NCI-H748 treated with DMSO at 0.1 percent for 48 hours (cell line): Measurements from ENCODE around the gene RPLP2.

Experiments used
- DNase-seq: peaks from one replicate; lab custom pipeline; 2025; lab: John Stamatoyannopoulos, UW

Gene RPLP2

DNA sequence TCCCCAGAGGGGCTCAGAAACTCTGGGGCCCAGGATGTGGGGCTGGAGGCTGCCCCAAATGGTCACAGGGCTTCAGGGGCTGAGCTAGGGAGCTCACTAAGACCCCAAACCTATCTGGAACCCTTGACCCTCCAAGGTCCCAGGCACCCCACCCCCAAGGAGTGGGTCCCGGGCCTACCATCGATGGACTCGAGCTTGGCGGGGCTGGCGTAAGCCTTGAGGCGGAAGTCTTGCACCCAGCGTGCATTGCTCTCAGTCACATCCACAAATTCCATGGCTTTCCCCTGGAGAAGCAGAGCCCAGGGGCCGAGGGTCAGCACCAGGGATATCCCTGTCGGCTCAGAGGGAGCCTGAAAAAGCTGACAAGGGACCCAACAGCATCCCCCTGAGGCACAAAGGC is 35.9 kb upstream of the RPLP2 start:
- DNase-seq = no peak

DNA sequence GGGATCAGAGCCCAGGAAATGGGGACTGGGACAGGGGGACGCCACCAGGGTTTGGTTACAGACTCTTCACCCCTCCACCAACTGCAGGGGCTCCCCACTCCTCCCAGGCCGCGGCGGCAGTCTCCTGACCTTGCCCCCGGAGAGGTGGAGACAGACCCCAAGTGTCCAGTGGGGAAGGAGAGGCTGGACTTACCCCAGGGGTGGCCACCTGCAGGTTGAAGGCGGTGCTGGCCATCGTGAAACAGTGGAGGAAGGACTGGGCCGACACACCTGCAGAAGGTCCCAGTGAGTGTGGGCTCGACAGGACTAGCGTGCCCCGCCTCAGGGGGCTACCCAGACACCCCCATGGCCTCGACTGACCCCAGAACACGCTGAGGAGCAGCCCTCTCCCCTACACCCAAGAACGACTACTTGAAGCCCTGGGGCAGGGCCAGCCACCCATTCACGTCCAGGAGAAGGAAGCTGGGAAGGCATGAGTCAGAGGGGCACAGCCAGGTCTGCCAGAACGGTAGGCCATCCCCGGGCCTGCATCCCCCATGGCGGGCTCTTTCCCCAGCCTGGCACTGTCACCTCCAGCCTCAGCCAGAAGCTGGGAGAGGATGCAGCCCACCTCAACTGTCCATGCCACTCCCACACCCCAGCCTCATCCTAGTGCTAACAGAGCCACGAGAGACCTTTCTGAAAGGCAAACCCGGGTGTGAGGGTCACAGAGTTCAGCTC is 34.7 kb upstream of the RPLP2 start:
- no peak for DNase-seq

DNA sequence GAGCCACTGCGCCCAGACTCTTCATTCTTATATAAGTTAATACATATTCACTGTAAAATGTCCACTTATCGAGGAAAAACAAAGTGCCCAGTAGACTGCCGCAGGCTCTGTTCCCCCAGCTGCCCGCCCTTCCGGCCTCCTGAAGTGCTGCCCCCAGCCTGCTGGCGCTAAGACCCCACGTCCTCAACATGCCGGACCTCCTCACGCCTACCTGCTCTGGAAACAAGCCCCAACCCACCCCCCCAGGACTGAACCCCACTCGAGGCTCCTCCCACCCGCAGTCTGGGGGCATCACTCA is 33.6 kb upstream of the RPLP2 start:
- DNase-seq = no peak

DNA sequence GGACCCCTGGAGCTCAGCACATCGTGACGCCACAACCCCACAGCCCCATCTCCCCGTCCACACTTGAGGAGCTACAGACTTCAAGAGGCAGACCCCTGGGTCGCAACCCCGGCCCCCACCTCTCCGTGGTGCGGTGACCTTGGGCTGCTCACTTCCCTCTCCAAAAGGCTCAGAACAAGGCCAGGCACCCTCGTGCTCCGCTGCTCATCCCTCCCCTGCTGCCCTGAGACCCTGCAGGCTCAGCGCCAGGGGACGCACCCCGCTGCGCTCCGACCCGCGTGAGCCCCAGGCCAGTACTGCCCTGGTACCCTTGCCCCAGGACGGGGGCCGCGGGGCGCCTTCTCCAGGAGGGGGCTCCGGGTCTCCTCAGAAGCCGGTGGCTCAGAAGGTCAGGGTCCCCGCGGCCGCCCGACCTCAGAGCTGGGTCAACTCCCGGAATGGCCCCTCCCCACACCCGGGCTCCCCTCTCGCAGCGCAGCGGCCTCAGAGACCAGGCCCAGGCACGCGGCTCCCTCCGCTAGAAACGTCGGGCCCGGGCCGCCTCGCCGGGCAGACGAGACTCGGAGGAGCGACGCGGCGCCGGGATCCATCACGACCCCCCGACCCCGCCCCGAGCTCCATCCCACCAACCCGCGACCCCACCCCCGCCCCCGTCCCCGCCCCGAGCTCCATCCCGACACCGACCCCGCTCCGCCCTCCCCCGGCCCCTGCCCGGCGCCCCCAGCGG is 33.0 kb upstream of the RPLP2 start:
- no peak for DNase-seq

DNA sequence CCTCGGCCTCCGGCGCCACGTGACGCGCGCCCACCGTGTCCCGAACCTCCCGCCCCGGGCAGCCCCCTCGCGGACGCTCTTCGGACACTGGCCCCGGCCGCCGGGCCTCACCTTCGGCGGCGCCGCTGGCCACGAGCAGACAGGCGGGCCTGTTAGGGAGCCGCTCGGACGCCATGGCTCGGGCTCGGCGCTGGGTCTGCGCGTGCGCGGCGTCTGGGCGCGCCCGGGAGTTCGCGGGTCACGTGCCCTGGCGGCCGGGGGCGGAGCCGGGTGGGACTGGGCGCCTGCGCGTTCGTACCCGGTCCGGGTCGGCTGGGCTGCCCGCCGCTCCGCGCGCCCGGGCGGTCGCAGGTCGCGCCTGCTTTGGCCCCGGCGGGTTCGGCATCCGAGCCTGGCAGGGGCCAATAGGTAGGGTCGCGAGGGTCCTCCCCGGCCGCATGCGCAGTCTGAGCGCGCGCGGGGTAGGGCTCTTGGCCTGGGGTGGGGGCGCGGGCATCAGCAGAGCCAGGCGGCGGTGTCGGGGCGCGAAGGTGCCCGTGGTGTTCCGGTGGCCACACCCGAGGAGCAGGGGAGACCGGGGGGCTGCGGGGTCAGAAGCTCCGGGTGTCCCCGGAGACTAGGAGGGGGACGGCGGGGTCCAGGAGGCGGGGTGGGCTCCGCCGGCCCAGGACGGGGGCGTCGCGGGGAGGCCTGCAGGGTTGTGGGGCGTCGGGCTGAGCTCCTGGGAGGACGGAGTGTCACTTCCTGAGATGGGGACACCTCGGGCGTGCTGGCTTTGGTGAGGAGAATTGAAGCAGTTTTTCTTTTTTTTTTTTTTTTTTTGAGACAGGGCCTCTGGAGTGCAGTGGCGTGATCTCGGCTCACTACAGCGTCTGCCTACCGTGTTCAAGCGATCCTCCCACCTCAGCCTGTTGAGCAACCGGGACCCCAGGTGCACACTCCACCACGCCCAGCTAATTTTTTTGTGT is 32.2 kb upstream of the RPLP2 start, which contains the start of gene GATD1:
GATD1 (minus strand) TSS at position 200 of the 968 bp plus-strand sequence; CDS start at position 175, 25 bp downstream.
- peak; percentile 58 for DNase-seq

DNA sequence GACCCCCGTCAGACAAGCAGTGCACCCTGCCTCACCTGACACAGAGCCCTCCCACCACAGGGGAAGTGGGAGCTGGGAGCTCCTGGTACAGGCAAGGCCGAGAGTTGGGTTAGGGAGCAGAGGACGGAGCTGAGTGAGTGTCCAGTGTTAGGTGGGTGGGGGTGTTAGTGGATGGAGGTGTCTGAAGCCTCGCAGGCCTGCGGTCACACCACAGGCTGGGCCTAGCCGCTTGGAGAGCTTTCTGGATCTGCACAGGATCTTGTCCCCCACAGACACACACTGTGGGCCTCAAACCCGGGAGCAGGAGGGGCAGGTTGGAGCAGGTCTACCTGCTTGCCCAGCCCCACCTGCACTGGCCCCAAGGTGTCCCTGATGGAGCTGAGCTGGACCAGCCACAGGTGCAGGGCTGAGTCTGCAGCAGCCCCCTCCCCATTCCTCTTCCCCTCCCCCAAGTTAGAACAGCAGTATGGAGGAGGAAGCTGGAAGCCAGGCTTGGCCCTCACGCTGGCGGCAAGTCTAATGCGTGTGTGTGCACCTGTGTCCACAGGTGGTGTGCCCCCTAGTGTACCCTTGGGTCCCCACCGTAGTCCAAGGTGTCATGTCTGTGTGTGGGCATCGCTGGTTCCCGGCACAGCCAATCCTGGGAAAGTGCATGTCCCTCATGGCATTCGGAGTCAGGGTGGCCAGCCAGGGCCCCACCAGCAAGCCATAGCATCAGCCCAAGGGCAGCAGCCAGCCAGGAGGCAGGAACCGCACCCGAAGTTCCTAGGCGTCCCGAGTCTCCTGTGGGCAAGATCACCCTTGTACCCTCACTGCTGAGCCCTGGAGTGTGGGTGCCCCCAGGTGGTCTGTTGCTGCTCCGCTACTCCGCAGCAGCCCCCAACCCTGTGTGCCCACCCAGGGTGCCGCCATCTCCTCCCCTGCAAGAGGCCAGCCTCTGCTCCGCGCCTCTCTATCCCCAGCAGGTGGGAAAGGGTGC is 30.5 kb upstream of the RPLP2 start:
- no peak for DNase-seq

DNA sequence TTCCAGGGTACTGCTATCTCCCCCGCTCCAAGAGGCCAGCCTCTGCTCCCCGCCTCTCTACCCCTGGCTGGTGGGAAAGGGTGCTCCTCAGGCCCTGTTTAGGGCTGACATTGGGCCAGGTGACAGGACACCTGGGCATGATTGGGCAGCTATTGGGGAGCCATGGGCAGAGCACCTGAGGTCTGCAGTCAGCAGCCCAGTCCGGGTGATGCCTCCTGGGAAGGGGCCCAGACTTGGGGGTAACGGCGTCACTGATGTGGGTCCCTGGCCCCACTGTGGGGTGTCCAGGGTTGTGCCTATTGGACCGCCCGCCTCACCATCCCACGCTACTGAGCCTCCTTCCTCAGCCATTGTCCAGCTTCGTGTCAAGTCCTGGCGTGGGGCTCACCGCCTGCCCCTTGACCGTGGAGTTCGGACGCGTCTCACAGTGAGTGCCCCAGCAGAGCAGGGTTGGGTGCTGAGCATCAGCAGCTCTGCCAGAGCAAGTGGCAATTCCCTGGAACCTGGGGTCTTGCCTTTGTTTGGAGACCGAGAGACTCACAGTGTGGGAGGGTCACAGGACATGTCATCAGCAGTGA is 29.7 kb upstream of the RPLP2 start:
- DNase-seq = no peak

DNA sequence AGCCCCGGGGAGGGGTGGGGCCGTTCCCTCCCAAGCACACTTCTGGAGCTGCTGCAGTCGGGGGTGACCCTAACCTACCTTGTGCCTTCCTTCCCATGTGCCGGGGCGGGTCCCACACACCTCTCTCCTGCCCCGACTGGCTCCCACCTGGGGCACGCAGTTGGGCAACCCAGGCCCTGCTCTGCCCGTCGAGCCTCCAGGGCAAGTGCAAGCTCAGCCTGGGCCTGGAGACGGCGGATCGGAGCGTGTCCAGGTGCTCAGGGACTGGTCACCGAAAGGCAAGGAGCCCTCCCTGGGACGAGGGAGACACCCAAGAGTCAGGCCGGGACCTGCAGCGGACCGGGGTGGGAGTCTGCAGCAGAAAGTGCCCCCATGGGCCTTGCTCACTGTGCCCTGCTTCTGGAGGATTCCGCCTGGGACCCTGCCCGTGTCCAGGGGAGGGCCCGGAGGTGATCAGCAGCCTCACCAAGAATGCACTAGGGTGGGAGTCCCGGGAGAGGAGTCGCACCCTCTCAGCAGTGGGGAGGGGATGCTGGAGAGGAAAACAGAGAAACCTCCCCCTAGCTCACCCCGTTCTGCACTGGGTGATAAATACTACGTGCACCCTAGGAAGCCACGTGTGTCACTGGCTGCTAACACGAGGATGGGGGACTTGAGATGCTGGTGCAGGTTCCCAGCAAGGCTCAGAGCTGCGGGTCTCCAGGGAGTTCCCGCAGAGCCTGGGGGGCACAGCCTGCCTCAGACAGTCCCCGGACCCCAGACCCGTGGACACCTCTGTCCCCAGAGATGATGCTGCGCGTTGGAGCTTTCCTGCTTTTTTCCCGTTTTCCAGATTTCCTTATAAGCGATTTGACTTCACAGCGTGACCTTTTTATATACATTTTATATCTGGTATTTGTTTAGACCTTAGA is 27.2 kb upstream of the RPLP2 start:
- no peak for DNase-seq

DNA sequence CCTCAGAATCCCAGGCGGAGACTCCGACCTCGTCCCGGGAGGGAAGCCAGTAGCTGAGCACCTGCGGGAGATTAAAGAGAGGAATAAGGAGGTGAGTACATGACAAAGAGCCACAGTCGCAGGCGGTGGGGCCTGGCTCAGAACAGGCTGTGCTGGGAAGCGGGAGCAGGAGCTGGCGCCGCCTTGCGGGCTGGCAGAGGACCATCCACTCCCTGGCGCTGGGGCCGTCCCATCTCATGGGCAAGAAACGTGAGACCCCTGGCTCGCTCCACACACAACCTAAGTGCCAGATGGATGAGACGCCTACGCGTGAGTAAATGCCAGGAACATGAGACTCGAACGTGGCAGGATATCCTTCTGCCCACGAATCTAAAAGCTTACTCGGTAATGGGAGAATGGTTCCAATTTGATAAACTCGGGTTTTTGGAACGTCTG is 26.2 kb upstream of the RPLP2 start:
- peak; percentile 44 for DNase-seq

DNA sequence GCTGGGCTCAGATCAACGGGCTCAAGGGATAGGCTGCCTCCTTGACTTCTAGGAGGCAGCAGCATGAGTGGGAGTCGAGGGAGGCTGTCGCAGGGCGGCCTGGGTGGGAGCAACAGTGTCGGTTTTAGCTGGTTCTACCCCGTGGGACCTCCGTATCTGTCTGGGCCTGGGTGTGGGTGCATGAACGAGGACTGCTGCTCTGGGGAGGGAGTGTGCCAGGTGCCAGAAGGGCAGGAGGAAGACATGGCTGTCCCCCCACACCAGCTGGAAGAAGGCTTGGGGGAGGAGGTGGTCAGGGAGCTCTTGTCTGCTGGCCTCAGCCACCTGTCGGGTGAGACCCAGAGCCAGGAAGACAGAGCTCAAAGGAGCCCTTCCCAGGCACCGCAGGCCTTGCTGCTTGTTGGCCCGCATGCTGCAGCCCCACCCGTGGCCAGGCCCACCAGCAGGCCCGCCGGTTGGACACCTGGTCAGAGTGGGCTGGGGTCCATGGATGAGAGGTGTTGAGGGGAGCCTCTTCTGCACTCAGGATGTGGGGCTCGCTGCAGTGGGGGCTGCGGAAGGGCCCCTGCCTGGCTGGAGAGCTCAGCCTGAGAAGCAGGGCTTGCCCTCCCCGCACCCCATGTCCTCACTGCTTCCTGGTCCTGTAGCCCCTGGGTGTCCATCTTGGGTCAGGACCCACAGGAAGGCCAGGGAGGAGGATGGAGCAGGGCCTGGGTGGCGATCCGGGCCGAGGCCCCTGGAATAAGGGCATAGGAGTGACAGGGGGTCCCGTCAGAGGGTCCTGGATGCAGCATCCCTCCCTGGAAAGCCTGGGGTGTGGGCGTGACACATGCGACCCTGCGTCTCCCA is 23.3 kb upstream of the RPLP2 start:
- DNase-seq = no peak

DNA sequence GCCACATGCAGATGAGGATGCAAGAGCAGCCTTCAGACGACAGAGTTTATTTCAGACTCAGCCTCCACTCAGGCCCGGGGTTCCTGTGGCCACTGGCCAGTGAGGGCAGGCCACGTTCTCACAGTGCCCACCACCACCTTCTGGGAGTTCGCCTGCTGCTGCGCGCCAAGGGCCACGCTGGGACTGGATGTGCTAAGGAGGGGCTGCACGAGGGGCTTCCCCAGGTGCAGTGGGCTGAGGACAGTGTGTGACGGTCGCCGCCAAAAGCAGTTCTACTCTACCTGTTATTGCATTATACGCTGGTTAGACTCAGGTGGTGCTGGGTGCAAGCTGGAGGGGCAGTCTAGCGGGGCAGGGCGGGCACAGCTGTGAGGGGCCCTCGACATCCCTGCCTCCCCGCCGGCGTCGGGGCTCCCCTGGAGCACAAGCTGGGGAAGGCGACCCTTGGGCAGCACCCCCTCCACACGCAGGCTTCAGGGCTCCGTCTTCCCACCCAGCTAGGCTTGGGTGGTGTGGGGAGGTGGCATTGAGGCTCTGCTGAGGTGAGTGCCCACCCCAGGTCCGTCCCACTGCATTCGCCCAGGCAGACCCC is 22.6 kb upstream of the RPLP2 start:
- no peak for DNase-seq

DNA sequence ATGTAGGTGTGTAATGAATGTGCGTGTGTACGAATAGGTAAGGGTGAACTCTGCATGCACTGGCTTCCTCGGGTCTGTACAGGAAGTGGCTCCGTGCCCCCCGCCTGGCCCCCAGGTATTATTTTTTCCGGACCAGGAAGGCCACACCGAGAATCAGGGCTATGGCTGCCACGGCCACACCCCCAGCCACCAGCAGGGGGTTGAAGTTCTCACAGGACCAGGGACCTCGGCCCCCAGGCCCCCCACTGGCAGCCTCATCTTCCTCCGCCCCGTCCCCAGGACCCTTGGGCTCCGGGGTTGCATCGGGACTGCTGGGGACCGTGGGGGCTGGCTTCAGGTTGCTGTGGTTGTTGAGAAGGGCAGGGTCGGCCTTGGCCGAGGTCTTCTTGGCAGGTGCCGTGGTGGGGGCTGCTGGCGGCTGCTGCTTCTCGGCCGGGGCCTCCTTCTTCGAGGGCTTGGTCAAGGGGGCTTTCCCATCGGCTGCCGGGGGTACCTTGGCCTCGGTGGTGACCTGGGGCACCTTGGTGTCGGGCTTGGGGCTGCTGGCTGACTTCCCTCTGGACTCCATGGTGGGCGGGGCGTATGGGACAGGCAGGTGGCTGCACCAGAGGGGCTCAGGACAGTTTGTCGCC is 21.6 kb upstream of the RPLP2 start:
- DNase-seq = no peak

DNA sequence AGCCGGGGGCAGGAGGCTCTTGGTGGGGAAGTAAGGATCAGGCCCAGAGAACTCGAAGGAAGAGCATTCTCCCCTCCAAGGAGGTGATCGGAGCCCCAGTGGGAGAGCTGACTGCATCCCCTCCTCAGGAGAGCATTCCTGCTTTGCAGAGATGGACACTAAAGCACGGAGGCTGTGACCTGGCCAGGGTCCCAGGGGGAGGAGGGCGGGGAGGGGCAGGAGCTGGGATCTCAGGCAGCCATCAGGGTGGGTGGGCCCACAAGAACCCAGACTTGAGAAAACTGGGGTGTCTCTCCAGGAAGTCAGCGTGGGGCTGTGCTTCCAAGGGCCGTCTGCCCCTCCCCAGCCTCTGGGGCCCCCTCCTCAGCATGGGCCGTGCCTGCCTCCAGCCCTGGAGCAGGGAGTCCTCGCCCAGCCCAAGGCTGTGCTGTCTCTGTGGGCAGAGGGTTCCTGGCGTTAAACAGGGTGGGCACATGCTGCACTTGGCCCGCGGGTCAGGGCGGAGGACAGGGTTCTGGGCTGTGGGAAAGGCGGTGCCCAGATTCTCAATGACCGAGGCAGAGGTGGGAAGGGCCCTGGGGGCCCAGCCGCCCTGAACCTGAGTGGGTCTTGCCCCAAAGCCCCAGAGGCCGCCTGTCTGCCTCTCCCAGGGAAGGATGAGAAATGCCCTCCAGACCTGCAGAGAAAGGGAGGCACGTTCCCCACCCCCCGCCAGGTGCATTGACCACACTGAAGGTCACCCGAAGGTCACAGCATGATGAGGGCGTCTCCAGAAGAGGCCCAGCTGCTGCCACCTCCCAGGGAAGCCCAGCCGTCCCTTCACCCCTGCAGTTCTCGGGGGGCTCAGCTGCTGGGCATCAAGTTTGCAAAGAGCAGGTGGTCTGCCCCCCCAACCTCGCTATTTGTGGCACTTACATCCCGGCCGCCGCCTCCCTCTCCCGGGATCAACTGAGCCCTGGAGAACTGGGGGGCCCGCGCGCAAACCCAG is 20.5 kb upstream of the RPLP2 start:
- no peak for DNase-seq

DNA sequence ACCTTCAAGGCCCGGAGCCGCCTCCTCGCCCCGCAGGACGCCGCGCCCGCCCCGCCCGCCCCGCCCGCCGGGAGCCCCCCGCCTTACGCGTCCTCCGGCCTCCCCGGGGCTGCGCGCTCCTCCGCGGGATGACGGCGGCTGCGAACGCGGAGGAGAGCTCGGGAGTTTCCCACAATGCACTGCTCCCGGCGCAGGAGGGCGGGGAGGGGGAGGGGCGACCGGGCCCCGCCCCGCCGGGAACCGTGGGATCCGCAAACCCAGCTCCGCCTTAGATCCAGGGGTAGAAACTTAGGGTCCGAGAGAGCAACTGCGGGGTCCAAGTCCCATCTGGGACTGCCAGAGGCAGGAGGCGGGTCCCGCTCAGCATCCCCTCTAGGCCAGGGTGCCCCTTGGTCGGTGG is 19.8 kb upstream of the RPLP2 start, which contains the start of gene CEND1:
CEND1 (minus strand) TSS at position 148 of the 400 bp plus-strand sequence. CDS start 1,514 bp downstream, outside the sequence.
- DNase-seq = peak; percentile 57

DNA sequence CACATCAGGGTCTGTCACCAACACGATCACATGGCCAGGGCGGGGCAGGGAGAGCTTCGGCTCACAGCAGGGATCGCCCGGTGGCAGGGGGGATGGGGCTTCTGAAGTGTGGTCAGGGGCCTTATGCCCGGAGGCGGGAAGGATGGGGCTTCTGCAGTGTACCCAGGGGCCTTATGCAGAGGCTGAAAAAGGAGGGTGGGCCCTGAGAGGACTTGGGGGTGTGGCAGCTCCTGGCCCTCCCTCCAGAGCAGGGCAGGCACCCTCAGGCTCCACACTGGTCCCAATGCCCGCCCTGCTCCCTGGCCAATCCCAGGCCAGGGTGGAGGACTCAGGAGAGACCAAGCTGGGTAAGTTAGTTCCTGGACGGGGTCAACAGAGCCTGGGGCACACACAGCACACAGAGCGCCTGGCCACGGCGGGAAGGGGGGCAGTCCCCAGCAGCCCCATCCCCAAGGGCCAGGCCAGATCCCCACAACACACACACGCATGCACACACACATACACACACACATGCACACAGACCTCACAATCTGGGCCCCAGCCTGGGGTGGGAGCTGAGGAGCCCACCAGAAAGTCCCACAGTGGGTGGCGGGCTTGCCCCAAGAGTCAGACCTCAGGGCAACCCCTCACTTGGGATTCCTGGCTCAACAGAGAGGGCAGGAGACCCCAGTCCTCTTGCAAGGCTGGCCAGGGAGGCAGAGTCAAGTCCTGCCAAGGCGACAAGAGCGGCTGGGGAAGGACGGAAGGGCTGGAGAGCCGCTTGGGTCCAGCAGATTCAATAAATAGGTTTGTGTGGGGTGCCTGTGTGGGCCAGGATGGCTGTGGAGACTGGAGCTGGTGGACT is 18.8 kb upstream of the RPLP2 start:
- peak; percentile 17 for DNase-seq
